Stomach smooth muscle (tissue), 2 donors: ENCODE results near the gene KCTD1.

Experiments used
- H3K27ac ChIP-seq: one replicate; pipeline ENCODE4 v1.7.0; 2013; ENCODE audit warnings: mild to moderate bottlenecking, low read length, inconsistent platforms
- H3K27me3 ChIP-seq, 2 donors: one replicate each; pipeline ENCODE4 v1.7.0; 2013; ENCODE audit warnings: low read length in 2 of 2; ENCODE audit not compliant: insufficient read depth in 2 of 2, control insufficient read depth in 1 of 2
- H3K36me3 ChIP-seq, 2 donors: one replicate each; pipeline ENCODE4 v1.7.0; 2013; ENCODE audit warnings: low read length in 2 of 2; ENCODE audit not compliant: control insufficient read depth in 2 of 2, insufficient read depth in 2 of 2
- H3K4me1 ChIP-seq: one replicate; pipeline ENCODE4 v1.7.0; 2013; ENCODE audit warnings: low read length; ENCODE audit not compliant: control insufficient read depth, insufficient read depth
- H3K4me3 ChIP-seq, 2 donors: one replicate each; pipeline ENCODE4 v1.7.0; 2013; ENCODE audit warnings: low read length in 2 of 2
- H3K9ac ChIP-seq, 2 donors: one replicate each; pipeline ENCODE4 v1.7.0; 2013; ENCODE audit warnings: low read length in 2 of 2, mild to moderate bottlenecking in 1 of 2
- H3K9me3 ChIP-seq, 2 donors: one replicate each; pipeline ENCODE4 v1.7.0; 2013; ENCODE audit warnings: low read length in 2 of 2; ENCODE audit not compliant: control insufficient read depth in 2 of 2
- donor health status: healthy.
- donor health status: Pancreatic carcinoma.

Gene KCTD1

DNA sequence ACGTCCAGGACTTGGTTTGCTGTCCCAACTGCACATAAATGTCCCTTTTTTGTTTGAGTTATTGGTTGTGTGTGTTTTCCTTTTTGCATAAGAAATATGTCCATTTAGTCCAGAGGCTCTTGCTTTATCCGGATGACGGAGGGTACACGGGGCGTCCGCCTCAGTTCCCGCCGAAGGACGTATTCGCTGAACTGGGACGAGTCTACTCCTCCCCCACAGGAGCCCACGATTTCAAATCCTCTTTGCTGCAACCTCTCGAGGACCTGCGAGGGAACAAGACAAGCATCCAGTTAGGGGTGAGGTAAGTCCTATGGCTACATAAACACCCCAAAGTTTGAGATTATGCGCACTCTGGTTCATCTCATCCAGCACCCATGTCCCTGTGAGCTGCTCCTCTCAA, 92.7 kb downstream of the KCTD1 start:
- H3K9ac ChIP-seq, result no peak overlapping the region
- H3K4me1 ChIP-seq, result no peaks in the 10 kb centered on the region
- peaks cover 9 to 15% of the 10 kb centered on the region in 2 donors for H3K36me3 ChIP-seq
- H3K27me3 ChIP-seq, result no peaks in the 10 kb centered on the region
- no peaks in the 10 kb centered on the region for H3K9me3 ChIP-seq
- H3K27ac ChIP-seq, result no peak overlapping the region
- no peak overlapping the region for H3K4me3 ChIP-seq

DNA sequence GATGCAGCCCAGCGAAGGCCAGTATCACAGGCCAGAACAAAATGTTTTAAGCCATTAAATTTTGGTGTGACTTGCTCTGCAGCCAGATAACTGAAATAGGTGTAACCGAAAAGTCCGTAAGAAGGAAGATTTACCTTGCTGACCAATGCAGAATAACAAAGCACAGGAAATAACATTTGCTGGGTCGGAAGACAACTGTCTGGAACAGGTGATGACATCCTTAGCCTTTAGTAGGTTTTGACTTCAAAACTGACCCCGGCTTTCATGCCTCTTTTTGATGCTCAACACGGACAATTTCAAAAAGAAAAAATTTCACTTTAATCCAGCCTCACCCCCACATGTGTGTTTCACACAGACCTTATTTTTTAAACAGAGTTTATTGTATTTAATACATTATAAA, 93.7 kb downstream of the KCTD1 start:
- no peaks in the 10 kb centered on the region for H3K27me3 ChIP-seq
- H3K27ac ChIP-seq, result no peak overlapping the region
- H3K9ac ChIP-seq, result no peak overlapping the region
- no peaks in the 10 kb centered on the region for H3K4me1 ChIP-seq
- no peak overlapping the region for H3K4me3 ChIP-seq
- H3K36me3 ChIP-seq, result peaks cover 9 to 15% of the 10 kb centered on the region in 2 donors
- no peaks in the 10 kb centered on the region for H3K9me3 ChIP-seq

DNA sequence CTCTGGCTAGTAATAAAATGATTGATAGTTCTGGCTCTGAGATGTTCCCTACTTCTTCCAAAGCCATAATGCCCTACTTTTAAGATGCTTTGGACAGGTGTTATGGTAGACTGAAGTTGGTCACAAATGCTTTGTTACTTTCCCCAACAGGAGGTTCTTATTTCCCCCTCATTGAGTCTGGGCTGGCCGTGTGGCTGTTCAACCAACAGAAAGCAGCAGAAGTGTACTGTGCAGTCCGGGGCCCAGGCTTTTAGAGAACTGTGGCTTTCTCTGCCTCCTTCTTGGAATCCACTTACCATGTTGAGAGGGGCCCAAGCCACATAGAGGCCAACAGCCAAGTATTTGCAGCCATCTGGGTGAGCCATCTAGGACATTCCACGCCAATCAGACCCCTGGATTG, 94.2 kb downstream of the KCTD1 start:
- no peak overlapping the region for H3K27ac ChIP-seq
- H3K36me3 ChIP-seq, result peaks cover 6 to 12% of the 10 kb centered on the region in 2 donors
- H3K27me3 ChIP-seq, result no peaks in the 10 kb centered on the region
- no peak overlapping the region for H3K9ac ChIP-seq
- no peaks in the 10 kb centered on the region for H3K4me1 ChIP-seq
- H3K9me3 ChIP-seq, result no peaks in the 10 kb centered on the region
- no peak overlapping the region for H3K4me3 ChIP-seq

DNA sequence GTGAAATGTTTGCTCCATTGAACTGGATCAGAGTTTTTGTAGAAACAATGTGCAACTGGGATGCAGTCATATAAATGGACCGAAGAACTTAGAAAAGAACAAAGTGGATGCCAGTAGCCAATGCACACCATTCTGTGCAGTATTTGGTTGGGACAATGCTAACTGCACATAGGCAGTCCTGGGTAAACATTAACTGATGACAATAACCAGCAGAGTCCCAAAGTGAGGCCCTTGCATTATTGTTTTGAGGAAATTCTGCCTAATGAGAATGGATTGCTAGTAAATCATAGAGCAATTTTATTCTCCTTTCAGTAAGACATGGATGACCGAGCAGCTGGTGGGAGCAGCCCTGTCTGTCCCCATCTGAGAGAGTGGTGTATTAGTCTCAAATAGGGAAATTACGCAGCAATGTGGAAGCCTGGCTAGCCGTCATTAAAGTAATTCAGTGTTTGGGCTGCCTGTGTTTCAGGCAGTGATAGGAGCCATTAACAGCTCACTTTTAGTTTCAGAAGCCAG, 94.9 kb downstream of the KCTD1 start:
- Histone ChIP-seq H3K27ac (no peak overlapping the region), H3K4me3 (no peak overlapping the region), H3K27me3 (no peaks in the 10 kb centered on the region), H3K9me3 (no peaks in the 10 kb centered on the region), H3K4me1 (no peaks in the 10 kb centered on the region), H3K9ac (no peak overlapping the region), H3K36me3 (peaks cover 5 to 10% of the 10 kb centered on the region in 2 donors)

DNA sequence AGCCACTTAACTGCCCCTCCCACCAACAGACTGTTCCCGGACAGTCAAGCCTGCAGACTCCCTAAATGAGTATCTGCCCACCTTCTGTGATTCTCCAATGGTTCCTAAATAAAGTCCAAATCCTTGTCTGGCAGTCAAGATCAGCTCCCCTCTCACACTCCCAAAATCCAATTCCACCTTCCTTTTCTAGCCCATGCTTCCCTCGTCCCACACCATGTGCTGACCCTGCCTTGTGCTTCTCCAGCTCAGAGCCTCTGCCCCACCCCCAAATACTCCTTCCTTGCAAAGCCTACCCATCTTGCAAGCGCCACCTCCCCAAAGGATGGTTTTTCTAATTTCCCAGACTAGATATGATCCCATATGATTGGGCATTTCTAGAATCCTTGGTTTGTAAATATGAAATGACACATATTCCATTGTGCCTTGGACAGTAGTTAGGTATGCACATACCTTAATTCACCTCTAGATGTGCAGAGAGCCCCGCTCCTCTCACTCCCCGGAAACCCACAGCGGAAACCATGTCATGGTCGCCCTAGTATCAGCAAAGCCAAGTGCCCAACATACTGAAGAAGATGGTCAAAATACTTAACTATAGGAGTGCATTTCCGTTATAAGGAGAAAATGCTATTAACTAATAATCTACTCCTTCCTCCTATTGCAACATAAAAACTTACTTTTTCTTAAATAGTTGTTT, 97.2 kb downstream of the KCTD1 start:
- H3K4me3 ChIP-seq, result no peak overlapping the region
- peaks cover 4 to 5% of the 10 kb centered on the region in 2 donors for H3K36me3 ChIP-seq
- H3K4me1 ChIP-seq, result no peaks in the 10 kb centered on the region
- no peak overlapping the region for H3K9ac ChIP-seq
- H3K27me3 ChIP-seq, result no peaks in the 10 kb centered on the region
- no peak overlapping the region for H3K27ac ChIP-seq
- H3K9me3 ChIP-seq, result no peaks in the 10 kb centered on the region

DNA sequence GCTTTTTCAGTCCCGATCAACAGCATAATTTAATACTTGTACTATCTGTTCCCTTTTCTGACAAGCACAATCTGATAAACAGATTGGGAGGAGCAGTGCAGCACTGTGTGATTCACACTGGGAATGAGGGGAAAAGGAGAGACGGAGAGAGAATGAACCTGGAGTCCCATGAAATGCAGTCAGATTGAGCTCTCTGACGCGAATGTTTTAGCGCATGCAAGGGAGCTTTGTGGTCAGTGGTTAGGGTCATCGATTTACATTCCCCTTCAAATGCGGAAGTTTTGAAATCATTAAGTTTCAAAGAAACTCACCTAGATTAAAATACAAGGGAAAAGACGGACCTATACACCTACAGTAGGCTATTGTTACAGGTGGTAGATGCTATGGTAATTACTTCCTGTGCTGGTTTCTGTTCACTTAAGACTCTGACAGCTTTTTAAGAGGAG, 99.6 kb downstream of the KCTD1 start:
- H3K27me3 ChIP-seq, result no peaks in the 10 kb centered on the region
- no peak overlapping the region for H3K4me3 ChIP-seq
- H3K27ac ChIP-seq, result no peak overlapping the region
- H3K36me3 ChIP-seq, result no peaks in the 10 kb centered on the region
- H3K9me3 ChIP-seq, result no peaks in the 10 kb centered on the region
- no peak overlapping the region for H3K9ac ChIP-seq
- H3K4me1 ChIP-seq, result no peaks in the 10 kb centered on the region

DNA sequence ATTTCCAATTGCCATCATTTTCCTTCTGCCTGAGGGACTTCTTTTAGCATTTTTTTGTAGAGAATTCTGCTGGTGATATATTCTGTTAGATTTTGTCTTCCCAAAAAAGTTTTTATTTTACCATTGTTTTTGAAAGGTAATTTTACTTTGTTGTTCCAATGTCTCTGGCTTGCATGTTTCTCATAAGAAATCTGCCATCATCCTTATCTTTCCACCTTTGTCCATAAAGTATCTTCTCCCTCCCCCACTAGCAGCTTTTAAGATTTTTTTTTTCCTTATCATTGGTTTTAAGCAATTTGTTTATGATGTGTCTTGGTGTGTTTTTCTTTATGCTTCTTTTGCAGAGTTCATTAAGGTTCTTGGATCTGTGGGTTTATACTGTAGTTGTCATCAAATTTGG, 104.5 kb downstream of the KCTD1 start:
- Histone ChIP-seq H3K4me1 (no peaks in the 10 kb centered on the region), H3K27ac (no peak overlapping the region), H3K36me3 (no peaks in the 10 kb centered on the region), H3K9me3 (no peaks in the 10 kb centered on the region), H3K9ac (no peak overlapping the region), H3K4me3 (no peak overlapping the region), H3K27me3 (no peaks in the 10 kb centered on the region)

DNA sequence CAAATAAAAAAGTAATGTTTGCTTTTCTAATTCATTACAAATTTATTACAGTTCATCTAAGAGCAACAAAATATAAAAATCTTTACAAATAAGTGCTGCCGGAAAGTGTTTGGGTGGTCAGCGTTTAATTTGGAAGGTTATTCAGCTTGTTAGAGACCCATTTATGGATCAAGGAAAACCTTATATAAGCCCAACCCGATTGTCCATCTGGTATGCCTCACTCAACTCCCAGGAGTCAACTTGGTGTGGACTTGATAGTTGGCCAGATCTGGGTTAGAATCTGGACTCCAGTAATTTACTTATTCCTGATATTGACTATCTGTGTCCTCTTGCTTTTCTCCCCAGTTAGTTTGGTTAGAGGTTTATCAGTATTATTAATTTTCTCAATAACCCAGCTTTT, 106.2 kb downstream of the KCTD1 start:
- Histone ChIP-seq H3K36me3 (no peaks in the 10 kb centered on the region), H3K27ac (no peak overlapping the region), H3K9me3 (no peaks in the 10 kb centered on the region), H3K4me3 (no peak overlapping the region), H3K9ac (no peak overlapping the region), H3K27me3 (no peaks in the 10 kb centered on the region), H3K4me1 (no peaks in the 10 kb centered on the region)

DNA sequence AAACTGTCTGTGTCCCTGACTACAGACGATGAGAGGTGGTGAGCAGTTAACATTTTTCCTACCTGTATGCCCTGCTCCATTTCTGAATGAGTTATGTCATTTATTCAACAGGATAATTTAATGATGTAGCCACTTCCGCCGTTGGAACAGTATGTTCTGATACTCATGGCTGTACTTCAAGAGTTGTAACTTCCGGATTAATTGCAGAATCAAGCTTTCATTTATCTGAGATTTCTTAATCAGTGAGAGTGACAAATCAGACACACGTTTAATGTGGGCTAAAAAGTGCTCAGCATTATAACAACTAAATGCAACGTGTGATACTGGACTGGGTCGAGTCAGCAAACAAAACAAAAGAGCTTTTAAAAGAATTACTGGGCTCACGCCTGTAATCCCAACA, 107.7 kb downstream of the KCTD1 start:
- no peaks in the 10 kb centered on the region for H3K9me3 ChIP-seq
- no peaks in the 10 kb centered on the region for H3K27me3 ChIP-seq
- H3K36me3 ChIP-seq, result no peaks in the 10 kb centered on the region
- H3K9ac ChIP-seq, result no peak overlapping the region
- no peaks in the 10 kb centered on the region for H3K4me1 ChIP-seq
- no peak overlapping the region for H3K27ac ChIP-seq
- no peak overlapping the region for H3K4me3 ChIP-seq

DNA sequence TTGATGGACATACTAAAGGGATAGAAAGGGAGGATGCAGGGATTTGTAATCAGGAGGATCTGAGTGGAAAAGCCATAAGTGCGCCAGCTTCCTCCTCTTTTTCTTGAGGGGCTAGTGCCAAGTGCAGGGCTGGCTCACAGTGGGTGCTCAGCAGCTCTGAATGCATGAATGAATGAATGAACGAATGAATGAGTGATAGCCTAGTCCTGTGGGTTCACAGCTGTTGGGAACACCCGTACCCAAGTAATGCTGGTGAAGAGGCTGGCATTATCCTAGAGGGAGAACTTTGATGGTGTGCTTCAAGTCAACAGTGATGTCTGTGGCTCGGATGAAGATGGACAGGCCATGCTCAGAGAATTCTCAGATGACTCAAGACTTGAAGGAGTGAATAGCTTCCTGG, 108.8 kb downstream of the KCTD1 start:
- Histone ChIP-seq H3K9me3 (no peaks in the 10 kb centered on the region), H3K36me3 (no peaks in the 10 kb centered on the region), H3K27me3 (no peaks in the 10 kb centered on the region), H3K4me3 (no peak overlapping the region), H3K4me1 (no peaks in the 10 kb centered on the region), H3K9ac (no peak overlapping the region), H3K27ac (no peak overlapping the region)

DNA sequence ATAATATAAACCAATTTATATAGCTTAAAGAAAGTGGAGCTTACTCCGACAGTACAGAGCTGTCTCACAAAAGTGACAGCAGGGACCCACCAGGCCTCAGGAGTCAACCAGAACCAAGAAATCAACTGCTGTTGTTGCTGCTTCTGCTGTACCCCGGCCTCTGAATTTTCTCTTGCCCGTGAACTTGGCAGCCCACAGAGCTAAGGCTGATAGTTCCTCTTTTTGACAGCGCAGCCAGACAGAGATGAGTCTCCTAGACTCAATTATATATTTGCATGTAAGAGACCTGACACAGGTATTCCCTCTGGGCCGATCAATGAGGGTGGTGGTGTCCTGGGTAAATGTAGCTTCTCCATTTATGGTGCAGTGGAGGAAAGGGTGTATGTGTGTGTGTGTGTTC, 109.4 kb downstream of the KCTD1 start:
- Histone ChIP-seq H3K4me3 (no peak overlapping the region), H3K4me1 (no peaks in the 10 kb centered on the region), H3K9ac (no peak overlapping the region), H3K27me3 (no peaks in the 10 kb centered on the region), H3K27ac (no peak overlapping the region), H3K36me3 (no peaks in the 10 kb centered on the region), H3K9me3 (no peaks in the 10 kb centered on the region)
